NCI-H82 (cell line): ENCODE results near the gene EVC2.

Experiments
- DNase-seq: peaks from one replicate; lab custom pipeline; 2025; lab: John Stamatoyannopoulos, UW

EVC2 gene, protein sequence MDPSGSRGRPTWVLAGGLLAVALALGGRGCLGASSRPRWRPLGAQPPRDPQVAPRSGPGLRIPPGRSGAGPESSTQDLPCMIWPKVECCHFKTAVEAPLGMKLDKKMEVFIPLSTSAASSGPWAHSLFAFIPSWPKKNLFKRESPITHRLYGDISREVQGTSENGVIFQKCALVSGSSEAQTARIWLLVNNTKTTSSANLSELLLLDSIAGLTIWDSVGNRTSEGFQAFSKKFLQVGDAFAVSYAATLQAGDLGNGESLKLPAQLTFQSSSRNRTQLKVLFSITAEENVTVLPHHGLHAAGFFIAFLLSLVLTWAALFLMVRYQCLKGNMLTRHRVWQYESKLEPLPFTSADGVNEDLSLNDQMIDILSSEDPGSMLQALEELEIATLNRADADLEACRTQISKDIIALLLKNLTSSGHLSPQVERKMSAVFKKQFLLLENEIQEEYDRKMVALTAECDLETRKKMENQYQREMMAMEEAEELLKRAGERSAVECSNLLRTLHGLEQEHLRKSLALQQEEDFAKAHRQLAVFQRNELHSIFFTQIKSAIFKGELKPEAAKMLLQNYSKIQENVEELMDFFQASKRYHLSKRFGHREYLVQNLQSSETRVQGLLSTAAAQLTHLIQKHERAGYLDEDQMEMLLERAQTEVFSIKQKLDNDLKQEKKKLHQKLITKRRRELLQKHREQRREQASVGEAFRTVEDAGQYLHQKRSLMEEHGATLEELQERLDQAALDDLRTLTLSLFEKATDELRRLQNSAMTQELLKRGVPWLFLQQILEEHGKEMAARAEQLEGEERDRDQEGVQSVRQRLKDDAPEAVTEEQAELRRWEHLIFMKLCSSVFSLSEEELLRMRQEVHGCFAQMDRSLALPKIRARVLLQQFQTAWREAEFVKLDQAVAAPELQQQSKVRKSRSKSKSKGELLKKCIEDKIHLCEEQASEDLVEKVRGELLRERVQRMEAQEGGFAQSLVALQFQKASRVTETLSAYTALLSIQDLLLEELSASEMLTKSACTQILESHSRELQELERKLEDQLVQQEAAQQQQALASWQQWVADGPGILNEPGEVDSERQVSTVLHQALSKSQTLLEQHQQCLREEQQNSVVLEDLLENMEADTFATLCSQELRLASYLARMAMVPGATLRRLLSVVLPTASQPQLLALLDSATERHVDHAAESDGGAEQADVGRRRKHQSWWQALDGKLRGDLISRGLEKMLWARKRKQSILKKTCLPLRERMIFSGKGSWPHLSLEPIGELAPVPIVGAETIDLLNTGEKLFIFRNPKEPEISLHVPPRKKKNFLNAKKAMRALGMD

DNA sequence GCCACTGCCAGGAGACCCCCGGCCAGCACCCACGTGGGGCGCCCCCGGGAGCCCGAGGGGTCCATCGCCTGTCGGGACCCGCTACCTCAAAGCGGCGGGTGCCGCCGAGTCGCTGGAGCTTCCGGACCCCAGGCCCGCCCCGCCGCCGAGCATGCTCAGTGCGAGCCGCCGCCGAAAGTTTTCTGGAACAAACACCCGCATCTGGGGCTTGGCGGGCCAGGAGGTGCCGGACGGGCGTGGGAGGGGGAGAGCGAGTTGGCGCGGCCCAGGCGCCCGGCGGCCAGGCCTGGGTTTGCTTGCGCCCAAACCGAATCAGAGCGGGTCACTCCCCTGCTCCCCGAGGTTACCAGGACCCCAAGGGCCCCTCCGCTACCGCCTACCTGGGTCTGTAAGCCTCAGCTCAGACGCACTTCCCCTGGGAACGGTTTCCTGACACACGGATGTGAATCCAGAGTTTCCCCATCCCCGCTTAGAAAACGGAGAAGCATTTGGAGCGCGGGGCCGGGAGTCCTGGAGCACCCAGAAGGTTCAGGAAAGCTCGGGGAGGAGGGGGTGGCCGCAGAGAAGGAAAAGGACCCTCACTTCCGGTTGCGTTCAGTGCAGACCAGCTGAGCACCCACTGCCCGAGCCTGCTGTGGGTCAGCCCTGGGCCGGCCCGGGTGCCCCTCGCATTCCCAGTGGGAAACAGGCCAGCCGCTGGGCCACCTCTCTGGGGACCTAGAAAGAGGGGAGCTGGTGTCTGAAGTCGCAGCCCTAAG lies at the start of gene EVC2:
Gene EVC2, minus strand, starts transcription at position 111 of the 758 bp plus-strand sequence. Its CDS starts 46 bp downstream, at position 65.
- no peak for DNase-seq

- DNase-seq: no peak
These were observed 49.6 kb upstream of the EVC2 start for GRCh38 chr4:5757954-5758353.

DNA sequence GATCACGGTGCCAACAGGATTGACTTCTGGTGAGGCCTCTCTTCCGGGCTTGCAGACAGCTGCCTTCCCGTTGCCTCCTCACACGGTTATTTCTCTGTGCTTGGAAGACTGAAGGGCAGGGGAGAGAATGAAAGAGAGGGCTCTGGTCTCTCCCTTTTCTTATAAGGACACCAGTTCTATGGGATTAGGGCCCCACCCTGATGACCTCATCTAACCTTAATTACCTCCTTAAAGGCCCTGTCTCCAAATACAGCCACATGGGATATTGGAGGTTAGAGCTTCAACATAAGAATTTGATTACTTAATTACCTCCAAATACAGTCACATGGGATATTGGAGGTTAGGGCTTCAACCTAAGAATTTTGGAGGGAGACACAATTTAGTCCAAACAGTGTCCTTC lies 49.2 kb upstream of the EVC2 start:
- DNase-seq: peak; percentile 13

DNA sequence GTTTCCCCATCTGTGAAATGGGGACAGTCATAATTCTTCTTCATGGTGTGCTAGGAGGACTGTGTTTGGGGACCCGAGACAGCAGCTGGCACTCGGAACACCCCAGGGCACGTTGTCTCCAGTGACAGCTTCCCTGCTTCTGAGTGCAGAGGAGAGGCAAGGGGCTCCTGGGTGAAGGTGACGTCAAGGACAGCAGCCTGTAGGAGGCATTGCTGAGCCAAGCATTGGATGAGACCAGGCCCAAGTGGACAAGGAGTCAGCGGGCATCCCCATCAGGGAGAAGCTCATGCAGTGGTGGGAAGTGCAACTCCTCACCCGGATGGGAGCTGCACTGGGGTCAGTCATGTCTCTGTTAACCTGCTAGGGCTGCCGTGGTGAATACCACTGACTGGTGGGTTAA lies 48.7 kb upstream of the EVC2 start:
- DNase-seq: no peak

GRCh38 chr4:5756271-5756670 lies 47.9 kb upstream of the EVC2 start:
- DNase-seq: no peak

DNA sequence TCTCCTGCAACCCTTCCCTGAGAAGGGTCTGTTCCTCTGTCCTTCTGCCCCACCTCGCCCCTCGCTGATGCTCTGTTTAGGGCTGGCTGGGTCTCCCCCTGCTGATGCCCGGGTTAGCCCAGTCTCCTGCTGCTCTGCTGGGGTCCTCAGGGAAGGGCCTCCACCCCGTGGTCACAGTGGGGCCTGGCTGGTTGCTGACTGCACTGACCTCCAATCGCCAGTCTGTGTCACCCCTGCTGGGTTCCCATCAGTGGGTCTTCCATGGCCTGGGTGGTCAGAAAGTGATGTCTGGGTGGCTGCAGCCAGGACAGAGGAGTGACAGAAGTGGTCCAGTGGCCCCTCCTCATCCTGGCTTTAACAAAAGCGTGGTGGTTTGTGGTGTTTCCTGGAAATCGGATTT lies 47.3 kb upstream of the EVC2 start:
- DNase-seq: no peak

DNA sequence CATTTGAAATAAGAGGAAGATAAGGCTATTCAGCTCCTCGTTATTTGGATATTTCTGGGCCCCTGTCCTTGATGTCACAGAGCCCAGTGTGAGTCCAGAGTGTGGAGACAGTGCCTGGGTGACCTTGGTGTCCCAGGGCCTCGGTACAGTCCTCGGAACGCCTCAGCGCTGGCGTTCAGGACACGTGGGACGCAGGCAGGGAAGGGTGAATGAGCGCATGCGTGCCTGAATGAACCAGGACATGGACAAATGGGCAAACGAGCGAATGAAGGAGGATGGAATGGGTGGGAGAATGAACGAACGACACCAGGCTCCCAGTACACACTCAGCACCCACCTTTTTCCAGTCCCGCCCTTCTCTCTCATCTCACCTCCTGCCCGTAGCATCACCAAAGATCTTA lies 46.8 kb upstream of the EVC2 start:
- DNase-seq: no peak

DNA sequence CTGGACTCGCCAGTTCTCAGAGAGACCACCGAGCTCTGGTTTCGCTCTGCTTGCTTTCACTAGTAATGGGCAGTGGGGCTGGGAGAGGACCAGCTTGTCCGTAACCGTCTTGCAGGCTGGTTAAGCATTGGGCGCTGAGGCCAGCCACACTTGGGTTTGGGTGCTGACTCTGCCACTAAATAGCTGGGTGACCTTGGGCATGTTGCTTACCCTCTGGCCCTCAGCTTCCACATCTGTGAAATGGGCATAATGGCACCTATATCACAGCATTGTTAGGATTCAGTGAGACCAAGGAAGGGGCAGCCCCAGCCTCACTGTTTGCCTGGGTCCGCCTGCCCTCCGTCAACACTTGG lies 46.1 kb upstream of the EVC2 start:
- no peak for DNase-seq

DNA sequence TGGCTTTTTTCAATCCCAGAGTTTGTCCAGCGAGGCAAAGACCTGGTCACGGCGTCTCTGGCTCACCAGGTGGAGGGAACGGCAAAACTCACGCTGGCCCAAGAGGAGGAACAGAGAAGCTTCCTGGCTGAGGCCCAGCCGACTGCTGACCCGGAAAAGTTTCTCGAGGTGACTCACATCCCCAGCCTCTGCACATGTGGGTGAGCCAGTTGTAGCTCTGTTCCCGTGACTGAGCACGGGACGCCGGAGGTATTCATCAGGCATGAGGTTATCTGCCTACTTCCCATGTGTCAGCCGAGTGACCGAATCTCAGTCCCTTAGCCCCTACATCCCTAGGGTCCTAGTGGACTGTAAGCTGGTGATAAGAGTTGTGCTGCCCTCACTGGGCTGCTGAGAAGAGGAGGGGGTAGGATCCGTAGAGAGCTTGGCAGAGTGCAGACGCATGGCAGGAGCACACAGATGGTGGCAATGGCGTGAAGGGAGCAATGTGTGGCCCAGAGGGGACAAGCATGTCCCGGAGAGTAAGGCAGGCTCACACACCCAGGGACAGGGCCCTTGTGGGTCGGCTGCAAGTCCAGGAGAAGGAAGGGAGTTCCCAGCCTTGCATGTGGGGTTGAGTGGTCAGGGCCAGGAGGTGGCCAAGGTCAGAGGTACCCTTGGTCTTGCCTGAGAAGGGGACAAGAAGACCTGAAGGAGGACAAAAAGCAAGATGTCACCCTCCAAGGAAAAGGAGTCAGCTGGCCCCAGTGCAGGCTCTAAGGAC lies 45.6 kb upstream of the EVC2 start:
- DNase-seq: no peak

DNA sequence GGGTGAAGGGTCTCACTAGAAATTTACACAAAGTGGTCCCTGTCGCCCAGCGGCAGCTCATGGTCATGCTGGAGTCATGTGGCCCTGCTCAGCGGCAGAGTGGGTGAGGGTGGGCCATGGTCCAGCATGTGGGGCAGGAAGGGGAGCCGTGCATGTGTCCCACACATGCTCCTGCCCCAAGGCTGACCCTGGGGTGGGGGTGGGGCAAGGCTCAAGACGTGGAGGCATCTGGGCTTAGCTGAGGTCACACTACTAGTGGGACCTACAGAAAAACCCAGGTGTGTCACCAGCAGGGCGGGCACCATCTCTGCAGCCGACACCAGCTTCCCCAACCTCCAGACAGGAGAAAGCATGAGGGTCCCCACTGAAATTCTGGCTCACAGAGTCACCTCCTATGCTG lies 45.0 kb upstream of the EVC2 start:
- DNase-seq: no peak

GRCh38 chr4:5752376-5753184 lies 44.2 kb upstream of the EVC2 start:
- DNase-seq: peak; percentile 96

DNA sequence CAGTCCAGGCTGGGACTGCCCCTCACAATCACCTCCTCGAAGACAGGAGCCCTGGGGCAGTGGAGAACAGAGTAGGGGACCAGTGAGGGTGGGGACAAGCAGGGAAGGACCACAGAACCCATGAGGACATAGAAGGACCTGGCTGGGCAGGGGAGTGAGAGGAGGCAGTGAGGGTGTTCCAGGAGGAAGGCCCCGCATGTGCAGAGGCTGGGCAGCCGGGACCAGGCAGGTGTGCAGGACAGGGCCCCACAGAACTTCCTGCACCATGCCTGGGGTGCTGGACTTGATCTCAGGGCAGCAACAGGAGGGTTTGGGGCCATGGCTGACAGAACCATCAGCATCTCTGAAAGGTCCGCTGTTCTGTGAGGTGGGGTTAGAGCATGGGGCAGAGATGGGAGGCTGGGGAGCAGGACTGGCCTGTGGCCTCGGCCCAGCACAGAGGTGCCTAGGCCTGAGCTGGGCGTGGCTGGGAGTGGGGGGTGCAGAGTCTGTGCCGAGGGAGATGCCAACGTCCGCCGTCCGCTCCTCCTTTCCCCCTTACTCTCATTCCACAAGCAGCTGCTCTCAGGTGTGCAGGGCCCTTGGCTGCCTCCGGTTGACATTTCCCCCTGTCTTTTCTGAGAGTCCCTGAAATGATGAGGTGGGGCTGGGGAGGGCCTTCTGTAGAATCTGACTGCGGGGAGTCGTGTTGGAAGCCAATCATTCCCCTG lies 43.5 kb upstream of the EVC2 start:
- DNase-seq: no peak

DNA sequence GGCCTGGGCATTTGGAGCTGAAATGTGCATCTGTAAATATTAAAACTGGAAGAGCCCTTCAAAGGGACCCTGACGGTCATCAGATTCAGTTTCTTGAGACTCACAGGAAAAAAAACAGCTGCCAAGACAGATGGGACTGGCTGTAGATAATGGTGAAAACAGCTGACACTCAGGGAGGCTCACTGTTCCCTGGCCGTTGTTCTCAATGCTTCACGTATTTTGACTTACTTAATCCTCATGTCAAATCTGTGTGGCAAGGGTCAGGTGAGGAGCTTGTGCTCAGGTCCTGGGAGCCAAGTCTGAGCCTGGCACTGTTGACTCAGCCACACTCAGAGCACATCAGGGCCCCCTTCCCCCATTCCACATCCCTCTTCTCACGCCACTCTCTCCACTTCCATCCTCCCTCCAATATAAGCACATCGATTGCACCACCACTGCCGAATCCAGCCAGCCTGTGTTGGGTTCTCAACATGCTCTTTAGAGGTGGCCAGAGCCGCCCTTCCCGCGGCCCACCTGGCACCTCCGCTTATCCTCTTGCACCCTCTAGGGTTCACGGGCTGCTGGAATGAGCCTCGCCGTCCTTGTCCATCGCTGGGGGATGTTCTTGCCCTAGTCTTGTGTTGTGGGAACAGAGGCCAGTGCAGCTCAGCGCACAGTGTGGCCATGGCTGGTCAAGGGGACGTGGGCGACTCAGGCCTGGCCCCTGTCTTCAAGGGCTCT lies 42.7 kb upstream of the EVC2 start:
- peak; percentile 82 for DNase-seq

GRCh38 chr4:5750052-5750945 lies 41.9 kb upstream of the EVC2 start:
- DNase-seq: peak; percentile 31

DNA sequence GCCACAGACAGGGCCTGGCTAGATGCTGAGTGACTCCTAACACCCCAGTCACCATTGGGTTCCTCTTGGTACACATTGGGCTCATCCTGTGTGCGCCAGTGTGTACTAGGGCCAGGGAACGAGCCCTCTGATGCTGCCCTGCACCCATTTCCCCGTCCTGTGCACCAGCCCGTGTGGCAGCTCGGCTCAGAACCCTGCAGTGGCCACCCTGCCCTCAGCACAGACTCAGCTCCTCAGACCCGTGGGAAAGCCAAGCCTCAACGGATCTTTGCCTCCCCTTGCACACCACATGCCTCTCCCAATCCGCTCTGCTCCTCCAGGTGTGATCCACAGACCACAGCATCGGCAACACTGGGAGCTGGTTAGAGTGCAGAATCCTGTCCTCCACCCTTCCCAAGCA lies 41.2 kb upstream of the EVC2 start:
- DNase-seq: no peak

DNA sequence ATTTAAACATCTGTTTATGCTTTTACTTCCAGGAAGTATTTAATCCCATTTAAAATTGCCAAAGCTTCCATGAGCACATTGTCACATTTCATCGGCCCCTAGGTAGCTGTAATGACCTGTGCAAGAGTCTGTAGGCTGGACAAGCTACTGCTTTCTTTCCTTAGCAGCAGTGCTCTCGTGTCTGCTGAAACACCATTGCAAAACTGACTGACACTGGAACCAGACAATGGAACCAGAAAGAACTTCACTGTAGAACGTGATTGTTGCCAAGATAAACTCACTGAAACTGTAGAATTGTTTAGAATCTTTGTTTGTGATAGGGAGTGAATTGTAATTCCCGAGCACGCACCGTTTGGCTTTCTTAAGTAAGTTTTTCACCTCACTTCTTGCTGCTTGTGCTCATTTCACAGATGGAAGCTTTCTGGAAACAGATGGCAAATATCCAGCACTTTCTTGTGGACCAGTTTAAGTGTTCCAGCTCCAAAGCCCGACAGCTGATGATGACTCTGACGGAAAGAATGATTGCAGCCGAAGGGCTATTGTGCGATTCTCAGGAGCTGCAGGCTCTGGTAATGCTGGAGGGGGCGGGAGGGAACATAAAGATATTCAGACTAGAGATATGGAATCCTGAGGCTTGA lies 39.5 kb upstream of the EVC2 start:
- no peak for DNase-seq
